Endothelial cell (in vitro differentiated cells): ENCODE measurements around the gene BGN. TPM values are rescaled to one million over a fixed set of nuclear protein-coding genes. Genes with fewer than 3 reads are reported as not detected.

Experiments
- DNase-seq: peaks from one replicate; pipeline ENCODE4 v3.0.0; 2021; ENCODE audit warnings: low spot score
- H3K27ac Mint-ChIP-seq: one replicate; pipeline ENCODE4 v1.8.0; 2021; ENCODE audit warnings: mixed read lengths, inconsistent platforms; ENCODE audit not compliant: unreplicated experiment
- H3K27me3 Mint-ChIP-seq: one replicate; pipeline ENCODE4 v1.8.0; 2021; ENCODE audit warnings: mild to moderate bottlenecking, moderate library complexity, mixed read lengths, inconsistent platforms; ENCODE audit not compliant: unreplicated experiment
- H3K36me3 Mint-ChIP-seq: one replicate; pipeline ENCODE4 v1.8.0; 2021; ENCODE audit warnings: mild to moderate bottlenecking, low read depth, mixed read lengths, inconsistent platforms; ENCODE audit not compliant: unreplicated experiment
- H3K4me1 Mint-ChIP-seq: one replicate; pipeline ENCODE4 v1.8.0; 2021; ENCODE audit warnings: mild to moderate bottlenecking, mixed read lengths, inconsistent platforms; ENCODE audit not compliant: unreplicated experiment
- H3K4me3 Mint-ChIP-seq: one replicate; pipeline ENCODE4 v1.8.0; 2021; ENCODE audit warnings: mild to moderate bottlenecking, mixed read lengths, inconsistent platforms; ENCODE audit not compliant: unreplicated experiment
- H3K9me3 Mint-ChIP-seq: one replicate; pipeline ENCODE4 v1.8.0; 2021; ENCODE audit warnings: mixed read lengths, inconsistent platforms; ENCODE audit not compliant: unreplicated experiment
- CTCF ChIP-seq: fragments of 200-600 bp; sonication (generic); IDR thresholded peaks from one replicate; pipeline ENCODE4 v1.5.0; 2021; ENCODE audit warnings: antibody characterized with exemption; ENCODE audit not compliant: unreplicated experiment
- total RNA-seq: library from RNA; stranded (reverse); fragmentation: NEBNext Ultra II Directional; extraction: Animal tissue kit (Norgen Biotek cat#: 25700); gene quantifications from one replicate; pipeline ENCODE4 v1.2.1, GENCODE V29; 2021; ENCODE audit not compliant: unreplicated experiment

BGN gene
- total RNA-seq, 1 donor from 2014 or later: 393 TPM

- Mint-ChIP-seq H3K9me3 (no peaks in the 10 kb centered on the region), H3K4me1 (peaks cover 22% of the 10 kb centered on the region), H3K4me3 (no peak overlapping the region), H3K27ac (no peak overlapping the region), H3K27me3 (peaks cover 6% of the 10 kb centered on the region), H3K36me3 (no peaks in the 10 kb centered on the region)
- no peak for DNase-seq
- TF ChIP-seq CTCF: no peak
Measured at GRCh38 chrX:153475751-153476281, 19.0 kb upstream of the BGN start.

GRCh38 chrX:153476666-153477363 lies 18.0 kb upstream of the BGN start:
- peaks cover 22% of the 10 kb centered on the region for H3K4me1 Mint-ChIP-seq

GRCh38 chrX:153477364-153477857 lies 17.4 kb upstream of the BGN start:
- Mint-ChIP-seq H3K9me3 (no peaks in the 10 kb centered on the region), H3K27ac (no peak overlapping the region), H3K4me3 (no peak overlapping the region), H3K27me3 (peaks cover 2% of the 10 kb centered on the region), H3K36me3 (no peaks in the 10 kb centered on the region), H3K4me1 (peaks cover 22% of the 10 kb centered on the region)
- DNase-seq: no peak
- no peak for TF ChIP-seq CTCF

More at GRCh38 chrX:153476666-153477363, 18.0 kb upstream of the BGN start:
- Mint-ChIP-seq H3K27ac (no peak overlapping the region), H3K9me3 (no peaks in the 10 kb centered on the region), H3K4me3 (no peak overlapping the region), H3K27me3 (peaks cover 5% of the 10 kb centered on the region), H3K36me3 (no peaks in the 10 kb centered on the region)
- no peak for TF ChIP-seq CTCF
- DNase-seq: peak; percentile 30

GRCh38 chrX:153477901-153478300 lies 16.9 kb upstream of the BGN start:
- TF ChIP-seq CTCF: no peak
- H3K9me3 Mint-ChIP-seq: no peaks in the 10 kb centered on the region
- no peak for DNase-seq
- H3K4me1 Mint-ChIP-seq: peaks cover 22% of the 10 kb centered on the region
- H3K27ac Mint-ChIP-seq: peak overlapping the region; percentile 18
- H3K4me3 Mint-ChIP-seq: no peak overlapping the region
- H3K27me3 Mint-ChIP-seq: peaks cover 2% of the 10 kb centered on the region
- H3K36me3 Mint-ChIP-seq: no peaks in the 10 kb centered on the region

GRCh38 chrX:153478746-153479145 lies 16.0 kb upstream of the BGN start:
- no peak for DNase-seq
- peaks cover 2% of the 10 kb centered on the region for H3K27me3 Mint-ChIP-seq
- no peak overlapping the region for H3K4me3 Mint-ChIP-seq
- no peak overlapping the region for H3K27ac Mint-ChIP-seq
- peaks cover 19% of the 10 kb centered on the region for H3K4me1 Mint-ChIP-seq
- TF ChIP-seq CTCF: no peak
- H3K36me3 Mint-ChIP-seq: no peaks in the 10 kb centered on the region
- no peaks in the 10 kb centered on the region for H3K9me3 Mint-ChIP-seq
